GM03348 (cell line): ENCODE data around the gene BCAS4.

ENCODE experiments used
- DNase-seq: peaks from one replicate; pipeline ENCODE4 v3.0.0; 2012; ENCODE audit warnings: low spot score

Gene BCAS4

DNA sequence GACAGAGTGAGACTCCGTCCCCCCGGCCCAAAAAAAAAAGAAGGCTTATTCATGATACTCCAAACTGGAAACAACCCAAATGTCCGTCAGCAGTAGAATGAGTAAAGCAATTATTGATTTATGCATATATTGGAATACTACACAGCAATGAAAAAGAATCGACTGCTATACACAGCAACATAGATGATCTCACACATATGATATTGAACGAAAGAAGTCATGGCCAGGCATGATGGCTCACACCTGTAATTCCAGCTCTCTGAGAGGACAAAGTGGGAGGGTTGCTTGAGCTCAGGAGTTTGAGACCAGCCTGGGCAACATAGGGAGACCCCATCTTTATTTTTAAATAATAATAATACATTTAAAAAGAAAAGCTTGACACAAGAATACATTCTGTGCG is 28.5 kb downstream of the BCAS4 start:
- no peak for DNase-seq

DNA sequence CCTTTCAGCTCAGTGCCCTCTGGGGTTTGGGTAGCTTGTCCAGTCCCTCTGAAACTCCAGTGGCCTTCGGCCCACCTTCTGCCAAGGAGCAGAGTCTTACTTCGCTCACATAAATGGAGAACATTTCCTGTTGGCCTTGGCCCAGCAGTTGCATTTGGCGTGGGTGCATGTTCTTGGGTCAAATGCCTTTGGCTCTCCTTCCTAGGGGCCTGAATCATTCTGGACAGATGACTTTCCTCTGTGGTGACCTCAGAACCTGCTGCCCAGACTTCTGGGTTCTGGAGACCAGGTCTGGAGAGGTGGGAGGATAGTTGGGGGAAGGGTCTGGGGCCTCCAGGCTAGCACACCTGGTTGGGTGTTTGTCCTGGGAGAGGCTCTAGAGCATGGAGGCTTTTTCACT is 29.3 kb downstream of the BCAS4 start:
- DNase-seq, result peak; percentile 62

GRCh38 chr20:50826121-50826520 is 31.3 kb downstream of the BCAS4 start:
- DNase-seq, result peak; percentile 62

DNA sequence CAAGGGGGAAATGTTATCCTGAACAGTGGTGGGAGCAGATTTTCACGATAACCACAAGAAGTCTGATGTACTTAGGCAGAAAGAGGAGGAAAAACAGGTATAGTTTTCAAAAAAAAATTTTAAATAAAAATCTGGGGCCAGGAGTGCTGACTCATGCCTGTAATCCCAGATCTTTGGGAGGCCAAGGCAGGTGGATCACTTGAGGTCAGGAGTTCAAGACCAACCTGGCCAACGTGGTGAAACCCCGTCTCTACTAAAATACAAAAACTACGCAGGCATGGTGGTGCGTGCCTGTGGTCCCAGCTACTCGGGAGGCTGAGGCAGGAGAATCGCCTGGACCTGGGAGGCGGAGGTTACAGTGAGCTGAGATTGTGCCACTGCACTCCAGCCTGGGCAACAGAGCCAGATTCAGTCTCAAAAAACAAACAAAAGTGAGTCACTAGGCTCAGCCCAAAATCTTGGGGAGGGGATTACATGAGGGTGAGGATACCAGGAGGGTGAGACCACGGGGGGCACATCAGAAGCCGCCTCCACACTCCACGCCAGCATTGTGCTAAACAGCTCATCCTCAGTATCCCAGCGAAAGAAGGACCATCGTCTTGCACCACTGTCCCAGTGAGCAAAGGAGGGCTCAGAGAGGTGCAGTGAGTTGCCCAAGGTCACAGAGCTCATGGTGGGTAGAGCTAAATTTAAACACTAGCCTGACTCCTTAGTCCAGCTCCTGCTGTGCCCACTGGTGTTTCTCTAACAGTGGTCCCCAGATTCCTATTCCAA is 33.7 kb downstream of the BCAS4 start:
- DNase-seq, result no peak

- no peak for DNase-seq
Observed at GRCh38 chr20:50831622-50832021, 36.8 kb downstream of the BCAS4 start.

- no peak for DNase-seq
Observed at GRCh38 chr20:50834599-50835005, 39.7 kb downstream of the BCAS4 start.

DNA sequence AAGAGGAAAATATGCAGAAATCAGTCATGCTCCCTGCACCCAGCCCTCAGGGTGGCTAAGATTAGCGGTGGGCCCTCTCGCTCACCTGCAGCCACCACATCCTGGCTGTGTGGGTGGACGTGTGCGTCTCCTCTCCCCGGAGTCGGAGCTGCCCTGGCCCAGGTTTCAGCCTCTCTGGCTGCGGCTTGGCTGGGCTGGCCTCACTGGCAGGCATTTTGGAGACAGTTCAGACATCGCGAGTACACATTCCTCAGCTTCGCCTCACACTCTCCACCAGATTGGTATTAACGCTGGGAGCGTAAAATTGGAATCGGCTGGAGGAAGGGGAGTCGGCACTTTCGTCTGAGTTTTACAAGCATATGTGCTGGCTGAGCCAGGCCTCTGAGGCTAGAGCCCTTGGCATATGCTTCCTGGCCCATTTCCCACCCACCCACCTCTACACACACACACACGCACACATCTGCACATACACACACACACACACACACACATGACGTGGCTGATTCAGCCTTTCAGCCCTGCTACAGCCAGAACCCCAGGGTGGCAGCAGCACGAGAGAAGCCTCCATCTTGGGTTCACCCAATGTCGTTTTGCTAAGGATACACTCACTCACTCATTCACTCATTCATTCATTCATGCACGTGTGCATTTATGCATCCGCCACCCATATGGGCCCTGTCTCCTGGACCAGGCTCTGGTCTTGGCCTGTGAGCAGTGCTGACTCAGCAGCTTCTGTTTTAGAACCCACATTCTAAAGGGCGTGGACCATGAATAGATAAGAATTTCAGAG is 42.9 kb downstream of the BCAS4 start:
- DNase-seq, result peak; percentile 90

- DNase-seq, result no peak
Observed at GRCh38 chr20:50838322-50838625, 43.4 kb downstream of the BCAS4 start.

GRCh38 chr20:50838707-50839385 is 44.0 kb downstream of the BCAS4 start:
- no peak for DNase-seq

GRCh38 chr20:50842821-50843220 is 48.0 kb downstream of the BCAS4 start:
- no peak for DNase-seq

- DNase-seq, result no peak
Observed at GRCh38 chr20:50843331-50844276, 48.7 kb downstream of the BCAS4 start.

DNA sequence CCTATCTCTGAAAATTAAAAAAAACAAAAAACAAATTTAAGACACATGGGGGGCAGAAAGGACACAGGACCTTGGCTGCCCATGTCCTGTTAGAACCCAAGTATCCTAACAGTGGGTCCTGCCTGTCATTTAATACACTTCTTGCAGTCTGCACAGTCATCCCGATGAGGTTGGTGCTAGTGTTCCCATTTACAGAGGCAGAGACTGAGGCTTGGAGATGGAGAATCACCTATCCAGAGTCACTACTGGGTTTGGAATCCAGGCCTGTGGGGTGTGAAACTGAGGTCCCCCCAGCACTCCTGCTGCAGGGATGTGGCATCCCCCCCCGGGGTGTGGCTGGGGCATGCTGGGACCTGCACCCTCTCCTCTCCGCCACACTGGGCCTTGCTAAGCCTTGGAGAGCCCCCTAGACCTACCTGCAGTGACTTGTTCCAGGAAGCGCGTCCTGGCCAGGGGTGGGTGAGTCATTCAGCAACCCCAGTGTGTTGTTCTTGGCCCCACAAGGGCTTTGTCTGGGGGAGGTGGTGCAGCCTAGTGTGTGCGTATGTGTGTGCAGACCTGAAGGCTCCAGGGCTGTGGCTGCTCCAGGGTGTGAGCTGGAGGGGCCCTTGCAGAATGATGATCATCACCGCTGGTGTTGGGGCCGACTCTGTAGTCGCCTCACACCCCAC is 49.7 kb downstream of the BCAS4 start:
- DNase-seq, result no peak

- no peak for DNase-seq
Observed at GRCh38 chr20:50845566-50846215, 50.8 kb downstream of the BCAS4 start.

- peak; percentile 23 for DNase-seq
Observed at GRCh38 chr20:50848341-50848808, 53.5 kb downstream of the BCAS4 start.

- DNase-seq, result no peak
Observed at GRCh38 chr20:50848846-50849673, 54.2 kb downstream of the BCAS4 start.

DNA sequence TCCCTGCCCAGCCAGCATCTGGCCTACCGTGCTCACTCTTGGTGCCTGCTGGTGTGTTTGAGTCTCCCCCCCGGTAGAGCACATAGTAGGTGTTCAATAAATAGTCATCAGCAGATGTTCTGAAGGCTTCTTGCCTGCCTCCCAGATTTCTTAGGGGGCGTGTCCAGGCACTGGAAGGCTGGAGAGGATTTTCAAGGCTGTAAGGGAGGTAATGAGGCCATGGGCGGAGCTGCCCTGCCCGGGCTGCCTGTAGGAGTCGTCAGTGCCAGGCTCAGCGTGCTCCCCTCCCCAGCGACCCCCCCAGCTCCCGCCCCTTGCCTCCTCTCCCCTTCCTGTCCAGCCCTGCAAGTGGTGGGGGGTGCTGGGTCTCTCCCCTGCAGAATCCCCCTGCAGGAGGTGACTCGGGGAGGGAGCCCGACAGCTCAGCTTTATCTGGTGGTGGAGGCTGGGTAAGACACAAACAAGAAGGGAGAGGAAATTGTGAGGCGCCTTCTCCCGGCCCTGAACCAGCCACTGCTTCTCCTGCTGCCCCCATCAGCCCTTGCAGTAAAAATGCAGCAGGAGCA is 55.9 kb downstream of the BCAS4 start:
- DNase-seq, result no peak

- DNase-seq, result no peak
Observed at GRCh38 chr20:50852085-50852484, 57.2 kb downstream of the BCAS4 start.

DNA sequence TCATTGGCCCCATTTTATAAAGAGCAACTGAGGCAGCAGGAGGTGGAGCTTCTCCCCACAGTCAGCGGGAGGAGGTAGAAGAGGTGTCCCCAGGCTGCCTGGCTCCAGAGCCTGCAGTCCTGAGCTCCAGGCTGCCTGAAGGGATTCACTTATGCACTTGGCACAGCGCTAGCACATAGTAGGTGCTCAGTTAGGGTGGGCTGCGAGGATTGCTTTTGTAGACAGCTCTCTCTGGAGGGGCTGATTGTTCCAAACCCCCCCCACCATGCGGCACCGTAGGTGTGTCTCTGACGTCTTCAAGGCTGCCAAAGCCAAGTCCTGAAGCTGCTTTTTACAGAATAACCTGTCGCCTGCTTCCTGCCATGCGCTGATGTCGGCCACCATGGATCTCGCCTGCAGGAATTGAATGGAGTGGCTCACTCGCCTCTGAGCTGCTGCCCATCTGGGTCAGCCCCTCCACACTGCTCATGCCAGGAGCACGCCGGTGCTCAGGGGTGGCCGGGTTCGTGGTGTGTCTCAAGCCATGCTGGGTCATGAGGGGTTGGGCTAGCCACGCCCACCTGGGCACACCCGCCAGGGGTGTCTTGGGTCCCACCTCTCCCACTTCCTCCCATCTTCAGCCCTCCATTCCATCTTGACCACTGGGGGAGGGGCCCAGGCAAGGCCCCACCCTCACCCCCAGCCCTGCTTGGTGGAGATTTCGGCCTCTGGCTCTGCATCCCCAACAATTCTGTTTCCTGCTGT is 59.8 kb downstream of the BCAS4 start:
- no peak for DNase-seq
